Panc1 (cell line): ENCODE measurements around the gene METAP1. TPM values are rescaled to one million over a fixed set of nuclear protein-coding genes. Genes with fewer than 3 reads are reported as not detected.

Experiments
- ATAC-seq: fragments of 200-7000 bp; cut with Tn5 transposase; 2 replicates; pipeline ENCODE4 v1.9.1; 2020; ENCODE audit warnings: mild to moderate bottlenecking, moderate library complexity
- BruUV-seq: library from RNA; stranded (reverse); fragments of 400-500 nt; replicated peaks from 2 replicates; lab custom pipeline; 2021; lab: Mats Ljungman, UMichigan
- CTCF ChIA-PET: fragments of 300-600 bp; sonication (Branson Sonifier 250); formaldehyde crosslinking; loops from one replicate; lab custom pipeline; 2022; ENCODE audit warnings: antibody characterized with exemption; lab: Charles Lee
- POLR2A ChIA-PET: fragments of 300-600 bp; sonication (Branson Sonifier 250); formaldehyde crosslinking; loops from one replicate; lab custom pipeline; 2022; ENCODE audit warnings: antibody characterized with exemption; lab: Charles Lee
- DNase-seq: peaks from one replicate; pipeline ENCODE4 v3.0.0-alpha.2; 2010; ENCODE audit warnings: low read depth, low spot score
- H3K27ac ChIP-seq: 2 replicates; pipeline ENCODE4 v1.5.1; 2011; ENCODE audit warnings: mild to moderate bottlenecking, low read length, inconsistent platforms
- H3K27me3 ChIP-seq: fragments of 200-500 bp; sonication (Bioruptor generic); 2 replicates; pipeline ENCODE4 v1.6.0; 2014; ENCODE audit warnings: low read length, inconsistent platforms; ENCODE audit not compliant: control insufficient read depth, insufficient read depth
- H3K36me3 ChIP-seq: fragments of 200-500 bp; sonication (Bioruptor generic); 2 replicates; pipeline ENCODE4 v1.5.1; 2014; ENCODE audit warnings: inconsistent platforms, mild to moderate bottlenecking, low read length, moderate library complexity; ENCODE audit not compliant: control insufficient read depth, insufficient read depth
- H3K4me1 ChIP-seq: 2 replicates; pipeline ENCODE4 v1.5.1; 2011; ENCODE audit warnings: inconsistent platforms, mild to moderate bottlenecking, low read length, moderate library complexity; ENCODE audit not compliant: control insufficient read depth, insufficient read depth
- H3K4me3 ChIP-seq, 2 experiments: 2 replicates each; pipeline ENCODE4 v1.5.1; 2011 to 2012; ENCODE audit warnings: low read depth in 2 of 2, low read length in 2 of 2, mild to moderate bottlenecking in 2 of 2, inconsistent platforms in 1 of 2, moderate library complexity in 1 of 2
- H3K9me3 ChIP-seq: fragments of 200-500 bp; sonication (Bioruptor generic); 2 replicates; pipeline ENCODE4 v1.5.1; 2014; ENCODE audit warnings: low read depth, mild to moderate bottlenecking, inconsistent platforms, low read length, moderate library complexity; ENCODE audit not compliant: control insufficient read depth, insufficient read depth
- POLR2AphosphoS5 ChIP-seq: IDR thresholded peaks from 2 replicates; pipeline ENCODE4 v1.6.1; 2012; ENCODE audit warnings: mild to moderate bottlenecking, low read depth, low read length, moderate library complexity
- SIN3A ChIP-seq: IDR thresholded peaks from 2 replicates; pipeline ENCODE4 v1.6.1; 2012; ENCODE audit warnings: low read depth, mild to moderate bottlenecking, low read length, moderate library complexity, borderline replicate concordance; ENCODE audit not compliant: insufficient read depth
- TCF7L2 ChIP-seq: IDR thresholded peaks from 2 replicates; pipeline ENCODE4 v1.6.1; 2011; ENCODE audit warnings: mild to moderate bottlenecking, low read depth, low read length, inconsistent platforms
- in situ Hi-C: cut with HindIII; loops from 2 replicates; pipeline ENCODE4 v1.10.0; 2016; ENCODE audit warnings: low sequenced_read_pairs, low pct_unique_long_range_greater_than_20kb
- intact Hi-C: fragments of 100-400 bp; cut with micrococcal nuclease; formaldehyde crosslinking; loops from one replicate; pipeline ENCODE4 v1.10.0; 2022; ENCODE audit not compliant: unreplicated experiment
- total RNA-seq: library from RNA; stranded (reverse); gene quantifications from one replicate; pipeline ENCODE4 v1.2.1, GENCODE V29; 2021; ENCODE audit not compliant: unreplicated experiment
- TF ChIP-seq, protein P1 (sequence below), 2 experiments: IDR thresholded peaks; 2 replicates each; pipeline ENCODE4 v1.6.1; 2011 to 2012; ENCODE audit warnings: low read depth in 2 of 2, control low read depth in 1 of 2, low read length in 1 of 2, mild to moderate bottlenecking in 1 of 2, moderate library complexity in 1 of 2; ENCODE audit not compliant: insufficient read depth in 1 of 2
- TF ChIP-seq, protein P2 (sequence below): fragments of 450-650 bp; IDR thresholded peaks from 2 replicates; pipeline ENCODE4 v1.5.1; 2017; ENCODE audit warnings: mild to moderate bottlenecking

Gene METAP1
- total RNA-seq, 1 experiment from 2014 or later, result 51.9 TPM

DNA sequence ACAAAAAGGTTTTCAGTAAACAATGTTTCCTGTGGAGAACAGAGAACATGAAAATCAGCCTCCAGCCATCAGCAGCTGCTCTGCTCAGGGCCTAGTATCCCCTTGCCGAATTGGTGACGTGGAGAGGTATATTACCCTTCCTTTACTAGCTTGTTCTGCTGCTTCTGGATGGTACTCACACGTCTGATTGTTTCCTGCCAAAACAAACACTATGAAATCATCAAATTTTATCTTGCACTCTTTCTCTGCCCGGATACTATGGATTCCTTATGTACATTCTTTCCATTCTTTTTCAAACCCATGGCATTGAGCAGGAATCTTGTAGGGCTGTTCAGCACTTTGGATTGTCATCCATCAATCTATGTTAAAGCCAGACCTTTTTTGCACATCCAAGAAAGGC is 18.8 kb upstream of the METAP1 start:
- H3K27ac ChIP-seq, result no peak overlapping the region
- BruUV-seq, result no TSS peak
- ATAC-seq, result no peak
- no peak overlapping the region for H3K4me3 ChIP-seq
- no peaks in the 10 kb centered on the region for H3K27me3 ChIP-seq
- in situ Hi-C loops (no loop called here), intact Hi-C loops (no loop called here)
- ChIA-PET CTCF (interaction anchor here (0.6 kb wide), 1 partner anchor 401 kb away, joined by 7 read pairs; no protein-coding TSS in a partner anchor), POLR2A (no interaction called here)
- TF ChIP-seq, protein P1, sequence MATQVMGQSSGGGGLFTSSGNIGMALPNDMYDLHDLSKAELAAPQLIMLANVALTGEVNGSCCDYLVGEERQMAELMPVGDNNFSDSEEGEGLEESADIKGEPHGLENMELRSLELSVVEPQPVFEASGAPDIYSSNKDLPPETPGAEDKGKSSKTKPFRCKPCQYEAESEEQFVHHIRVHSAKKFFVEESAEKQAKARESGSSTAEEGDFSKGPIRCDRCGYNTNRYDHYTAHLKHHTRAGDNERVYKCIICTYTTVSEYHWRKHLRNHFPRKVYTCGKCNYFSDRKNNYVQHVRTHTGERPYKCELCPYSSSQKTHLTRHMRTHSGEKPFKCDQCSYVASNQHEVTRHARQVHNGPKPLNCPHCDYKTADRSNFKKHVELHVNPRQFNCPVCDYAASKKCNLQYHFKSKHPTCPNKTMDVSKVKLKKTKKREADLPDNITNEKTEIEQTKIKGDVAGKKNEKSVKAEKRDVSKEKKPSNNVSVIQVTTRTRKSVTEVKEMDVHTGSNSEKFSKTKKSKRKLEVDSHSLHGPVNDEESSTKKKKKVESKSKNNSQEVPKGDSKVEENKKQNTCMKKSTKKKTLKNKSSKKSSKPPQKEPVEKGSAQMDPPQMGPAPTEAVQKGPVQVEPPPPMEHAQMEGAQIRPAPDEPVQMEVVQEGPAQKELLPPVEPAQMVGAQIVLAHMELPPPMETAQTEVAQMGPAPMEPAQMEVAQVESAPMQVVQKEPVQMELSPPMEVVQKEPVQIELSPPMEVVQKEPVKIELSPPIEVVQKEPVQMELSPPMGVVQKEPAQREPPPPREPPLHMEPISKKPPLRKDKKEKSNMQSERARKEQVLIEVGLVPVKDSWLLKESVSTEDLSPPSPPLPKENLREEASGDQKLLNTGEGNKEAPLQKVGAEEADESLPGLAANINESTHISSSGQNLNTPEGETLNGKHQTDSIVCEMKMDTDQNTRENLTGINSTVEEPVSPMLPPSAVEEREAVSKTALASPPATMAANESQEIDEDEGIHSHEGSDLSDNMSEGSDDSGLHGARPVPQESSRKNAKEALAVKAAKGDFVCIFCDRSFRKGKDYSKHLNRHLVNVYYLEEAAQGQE (IDR thresholded peaks at IDR 0.05; ENCODE audit: insufficient read depth in 1 of 2, low read depth in 2 of 2, low read length in 1 of 2), result no peak
- no peak for TF ChIP-seq POLR2AphosphoS5
- no peak for TF ChIP-seq TCF7L2
- TF ChIP-seq, protein P2, sequence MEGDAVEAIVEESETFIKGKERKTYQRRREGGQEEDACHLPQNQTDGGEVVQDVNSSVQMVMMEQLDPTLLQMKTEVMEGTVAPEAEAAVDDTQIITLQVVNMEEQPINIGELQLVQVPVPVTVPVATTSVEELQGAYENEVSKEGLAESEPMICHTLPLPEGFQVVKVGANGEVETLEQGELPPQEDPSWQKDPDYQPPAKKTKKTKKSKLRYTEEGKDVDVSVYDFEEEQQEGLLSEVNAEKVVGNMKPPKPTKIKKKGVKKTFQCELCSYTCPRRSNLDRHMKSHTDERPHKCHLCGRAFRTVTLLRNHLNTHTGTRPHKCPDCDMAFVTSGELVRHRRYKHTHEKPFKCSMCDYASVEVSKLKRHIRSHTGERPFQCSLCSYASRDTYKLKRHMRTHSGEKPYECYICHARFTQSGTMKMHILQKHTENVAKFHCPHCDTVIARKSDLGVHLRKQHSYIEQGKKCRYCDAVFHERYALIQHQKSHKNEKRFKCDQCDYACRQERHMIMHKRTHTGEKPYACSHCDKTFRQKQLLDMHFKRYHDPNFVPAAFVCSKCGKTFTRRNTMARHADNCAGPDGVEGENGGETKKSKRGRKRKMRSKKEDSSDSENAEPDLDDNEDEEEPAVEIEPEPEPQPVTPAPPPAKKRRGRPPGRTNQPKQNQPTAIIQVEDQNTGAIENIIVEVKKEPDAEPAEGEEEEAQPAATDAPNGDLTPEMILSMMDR, result no peak
- TF ChIP-seq SIN3A, result no peak
- no peaks in the 10 kb centered on the region for H3K9me3 ChIP-seq
- no peak for DNase-seq
- H3K36me3 ChIP-seq, result no peaks in the 10 kb centered on the region
- no peaks in the 10 kb centered on the region for H3K4me1 ChIP-seq

DNA sequence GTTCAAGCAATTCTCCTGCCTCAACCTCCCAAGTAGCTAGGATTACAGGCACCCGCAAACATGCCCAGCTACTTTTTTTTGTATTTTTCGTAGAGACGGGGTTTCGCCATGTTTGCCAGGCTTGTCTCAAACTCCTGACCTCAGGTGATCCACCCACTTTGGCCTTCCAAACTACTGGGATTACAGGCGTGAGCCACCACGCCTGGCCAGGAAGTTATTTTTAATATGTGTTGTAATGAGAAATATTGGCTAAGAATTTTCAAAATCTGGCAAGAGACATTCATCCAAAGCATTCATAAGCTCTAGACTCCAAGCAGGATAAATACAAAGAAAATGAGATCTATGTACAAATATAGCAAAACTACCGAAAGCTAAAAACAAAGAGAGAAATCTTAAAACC is 18.0 kb upstream of the METAP1 start:
- intact Hi-C loops, result no loop called here
- POLR2A ChIA-PET, result no interaction called here
- no TSS peak for BruUV-seq

More for the DNA sequence above, 18.0 kb upstream of the METAP1 start:
- Histone ChIP-seq H3K36me3 (no peaks in the 10 kb centered on the region), H3K4me1 (no peaks in the 10 kb centered on the region), H3K27me3 (no peaks in the 10 kb centered on the region), H3K27ac (no peak overlapping the region), H3K9me3 (no peaks in the 10 kb centered on the region), H3K4me3 (no peak overlapping the region)
- ATAC-seq (no peak), DNase-seq (no peak)
- TF ChIP-seq, protein P2, result no peak
- TF ChIP-seq POLR2AphosphoS5, result no peak
- no peak for TF ChIP-seq TCF7L2
- TF ChIP-seq SIN3A, result no peak
- TF ChIP-seq, protein P1 (IDR thresholded peaks at IDR 0.05; ENCODE audit: insufficient read depth in 1 of 2, low read depth in 2 of 2, low read length in 1 of 2), result no peak
- CTCF ChIA-PET, result no interaction called here
- in situ Hi-C loops, result no loop called here
